ENCODE data around the gene HOXB4.

DNA sequence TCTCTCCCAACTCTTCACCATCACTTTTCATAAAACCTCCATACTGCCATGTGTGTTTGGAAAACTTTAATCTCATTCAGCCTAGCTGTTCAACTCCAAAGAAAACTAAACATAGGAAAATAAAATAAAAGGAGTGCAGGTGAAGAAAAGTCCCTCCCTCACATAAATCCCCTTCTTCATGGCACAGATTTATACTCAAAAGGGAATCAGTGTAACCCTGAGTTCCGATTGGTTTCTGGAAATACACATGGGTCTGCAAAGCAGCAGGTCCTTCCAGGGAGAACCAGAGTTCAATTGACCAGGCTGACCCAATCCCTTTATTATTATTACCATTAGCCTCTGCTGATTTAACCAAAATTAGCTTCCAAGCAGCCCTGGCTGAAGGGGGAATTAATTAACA, 24.3 kb downstream of the HOXB4 start:
- TF ChIP-seq, protein P1, sequence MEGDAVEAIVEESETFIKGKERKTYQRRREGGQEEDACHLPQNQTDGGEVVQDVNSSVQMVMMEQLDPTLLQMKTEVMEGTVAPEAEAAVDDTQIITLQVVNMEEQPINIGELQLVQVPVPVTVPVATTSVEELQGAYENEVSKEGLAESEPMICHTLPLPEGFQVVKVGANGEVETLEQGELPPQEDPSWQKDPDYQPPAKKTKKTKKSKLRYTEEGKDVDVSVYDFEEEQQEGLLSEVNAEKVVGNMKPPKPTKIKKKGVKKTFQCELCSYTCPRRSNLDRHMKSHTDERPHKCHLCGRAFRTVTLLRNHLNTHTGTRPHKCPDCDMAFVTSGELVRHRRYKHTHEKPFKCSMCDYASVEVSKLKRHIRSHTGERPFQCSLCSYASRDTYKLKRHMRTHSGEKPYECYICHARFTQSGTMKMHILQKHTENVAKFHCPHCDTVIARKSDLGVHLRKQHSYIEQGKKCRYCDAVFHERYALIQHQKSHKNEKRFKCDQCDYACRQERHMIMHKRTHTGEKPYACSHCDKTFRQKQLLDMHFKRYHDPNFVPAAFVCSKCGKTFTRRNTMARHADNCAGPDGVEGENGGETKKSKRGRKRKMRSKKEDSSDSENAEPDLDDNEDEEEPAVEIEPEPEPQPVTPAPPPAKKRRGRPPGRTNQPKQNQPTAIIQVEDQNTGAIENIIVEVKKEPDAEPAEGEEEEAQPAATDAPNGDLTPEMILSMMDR (IDR thresholded peaks at IDR 0.05; ENCODE audit: low read depth, low read length, poor library complexity, severe bottlenecking), result no peak
- no peak for TF ChIP-seq EZH2phosphoT487 (IDR thresholded peaks at IDR 0.05; ENCODE audit: borderline replicate concordance, low read length)
